GM06990 (cell line): ENCODE results near the gene SSPN.
A peak's percentile ranks its signal among the peaks of the same experiment; 100 is the strongest.

Source experiments
- DNase-seq: peaks from one replicate; pipeline ENCODE4 v3.0.0-alpha.2; 2011; ENCODE audit not compliant: insufficient read length; ENCODE audit errors: extremely low read depth
- H3K27me3 ChIP-seq: replicated peaks from 2 replicates; pipeline ENCODE4 v1.6.0; 2011; ENCODE audit warnings: low read length; ENCODE audit not compliant: control insufficient read depth, insufficient read depth
- H3K36me3 ChIP-seq: 2 replicates; pipeline ENCODE4 v1.5.1; 2011; ENCODE audit warnings: low read length; ENCODE audit not compliant: control insufficient read depth, insufficient read depth
- H3K4me3 ChIP-seq: replicated peaks from 2 replicates; pipeline ENCODE4 v1.5.1; 2011; ENCODE audit warnings: low read depth, mild to moderate bottlenecking, control low read depth, low read length
- CTCF ChIP-seq: IDR thresholded peaks from 2 replicates; pipeline ENCODE4 v1.5.1; 2011; ENCODE audit warnings: low read length, control low read depth, mild to moderate bottlenecking, inconsistent platforms; ENCODE audit not compliant: insufficient read depth, poor library complexity, severe bottlenecking

SSPN gene

GRCh38 chr12:26274441-26275312 lies 79.3 kb downstream of the SSPN start:
- Histone ChIP-seq H3K36me3 (no peaks in the 10 kb centered on the region), H3K27me3 (no peaks in the 10 kb centered on the region), H3K4me3 (no peak overlapping the region)
- DNase-seq: peak; percentile 80
- no peak for TF ChIP-seq CTCF

DNA sequence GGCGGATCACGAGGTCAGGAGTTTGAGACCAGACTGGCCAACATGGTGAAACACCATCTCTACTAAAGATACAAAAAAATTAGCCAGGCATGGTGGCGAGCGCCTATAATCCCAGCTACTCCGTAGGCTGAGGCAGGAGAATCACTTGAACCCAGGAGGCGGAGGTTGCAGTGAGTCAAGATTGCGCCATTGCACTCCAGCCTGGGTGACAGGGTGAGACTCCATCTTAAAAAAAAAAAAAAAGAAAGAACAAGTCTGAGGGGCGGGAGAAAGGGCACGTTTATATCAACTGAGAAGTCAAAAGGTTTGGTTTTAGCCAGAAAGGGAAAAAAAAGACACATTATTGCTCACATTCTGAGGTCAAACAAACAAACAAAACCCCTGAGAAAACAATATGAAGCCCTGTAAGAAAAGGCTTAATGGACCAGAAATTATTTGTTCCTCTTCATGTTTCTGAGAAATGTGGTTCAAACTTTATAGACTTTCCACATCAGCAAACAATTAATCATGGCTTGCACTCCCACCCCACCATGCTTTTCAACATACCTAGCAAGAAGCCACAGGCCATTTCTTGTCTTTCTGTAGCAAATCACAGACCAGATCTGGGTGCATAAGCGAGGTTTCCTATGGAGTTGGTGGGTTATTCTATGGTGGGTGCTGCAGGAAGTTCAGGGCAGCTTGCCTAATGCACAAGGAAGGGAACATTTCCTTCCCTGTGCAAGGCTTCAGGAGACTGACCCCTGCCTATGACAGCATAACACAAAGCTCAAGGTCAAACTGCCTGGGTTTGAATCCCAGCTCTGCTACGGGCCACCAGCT lies 80.1 kb downstream of the SSPN start:
- DNase-seq: no peak
- Histone ChIP-seq H3K27me3 (no peaks in the 10 kb centered on the region), H3K4me3 (no peak overlapping the region), H3K36me3 (no peaks in the 10 kb centered on the region)
- no peak for TF ChIP-seq CTCF

- TF ChIP-seq CTCF: no peak
- no peak for DNase-seq
These were observed 81.3 kb downstream of the SSPN start for GRCh38 chr12:26276709-26277108.

DNA sequence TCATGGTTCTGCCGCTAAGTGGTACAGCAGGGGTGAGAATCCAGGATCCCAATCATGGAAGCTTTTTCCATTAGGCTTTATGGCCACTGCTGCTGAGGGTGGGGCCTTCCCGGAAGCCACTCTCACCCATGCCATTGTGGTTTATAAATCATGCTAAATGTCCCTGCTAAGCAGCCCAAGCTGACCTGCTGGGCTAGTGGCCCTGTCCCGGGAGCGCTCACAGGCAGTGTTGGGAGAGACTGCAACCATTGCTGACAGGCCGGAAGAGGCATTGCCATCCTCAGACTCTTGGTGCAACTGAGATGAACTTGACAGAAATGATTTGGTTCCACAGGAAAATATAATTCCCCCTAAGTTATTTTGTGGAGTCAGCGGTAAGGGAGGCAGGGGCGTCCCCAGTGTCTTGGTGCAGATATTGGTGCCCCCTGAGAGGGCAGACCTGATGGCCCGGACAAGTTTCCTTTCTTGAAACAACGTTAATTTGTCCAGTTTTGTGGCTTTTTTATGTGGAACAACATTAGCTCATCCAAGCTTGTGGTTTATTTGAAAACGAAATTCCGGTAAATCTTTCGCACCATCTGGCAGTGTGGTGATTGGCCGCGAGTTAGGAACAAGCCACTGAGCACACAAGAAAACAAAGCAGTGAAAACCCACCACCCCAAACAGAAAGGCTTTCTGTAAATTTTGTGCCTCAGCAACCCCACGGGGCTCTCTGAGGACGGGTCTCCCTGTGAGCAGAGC lies 82.3 kb downstream of the SSPN start:
- H3K36me3 ChIP-seq: no peaks in the 10 kb centered on the region
- no peak for TF ChIP-seq CTCF
- DNase-seq: no peak
- H3K27me3 ChIP-seq: no peaks in the 10 kb centered on the region
- no peak overlapping the region for H3K4me3 ChIP-seq

More at GRCh38 chr12:26276709-26277108, 81.3 kb downstream of the SSPN start:
- no peaks in the 10 kb centered on the region for H3K27me3 ChIP-seq
- no peaks in the 10 kb centered on the region for H3K36me3 ChIP-seq
- no peak overlapping the region for H3K4me3 ChIP-seq

GRCh38 chr12:26278266-26278665 lies 82.9 kb downstream of the SSPN start:
- Histone ChIP-seq H3K36me3 (no peaks in the 10 kb centered on the region), H3K4me3 (no peak overlapping the region), H3K27me3 (no peaks in the 10 kb centered on the region)
- TF ChIP-seq CTCF: no peak
- DNase-seq: no peak
